Uterus (tissue), 2 donors: ENCODE data around the gene PLXNB3.

Source experiments
- POLR2A ChIP-seq, 2 donors: fragments of 450-650 bp; IDR thresholded peaks; one replicate each; pipeline ENCODE4 v1.6.1; 2016; ENCODE audit warnings: antibody characterized with exemption in 2 of 2, mild to moderate bottlenecking in 1 of 2, moderate library complexity in 1 of 2
- TF ChIP-seq, protein P1 (sequence below), 4 experiments: fragments of 200-600 bp in 2 of 4; fragments of 450-650 bp in 2 of 4; sonication (generic) in 2 of 4; IDR thresholded peaks; one replicate each; pipeline ENCODE4 v1.5.1; 2016 to 2019; ENCODE audit warnings: antibody characterized with exemption in 4 of 4, mild to moderate bottlenecking in 2 of 4, moderate library complexity in 1 of 4

GRCh38 chrX:153819384-153820040, 55.5 kb downstream of the PLXNB3 start:
- TF ChIP-seq, protein P1, sequence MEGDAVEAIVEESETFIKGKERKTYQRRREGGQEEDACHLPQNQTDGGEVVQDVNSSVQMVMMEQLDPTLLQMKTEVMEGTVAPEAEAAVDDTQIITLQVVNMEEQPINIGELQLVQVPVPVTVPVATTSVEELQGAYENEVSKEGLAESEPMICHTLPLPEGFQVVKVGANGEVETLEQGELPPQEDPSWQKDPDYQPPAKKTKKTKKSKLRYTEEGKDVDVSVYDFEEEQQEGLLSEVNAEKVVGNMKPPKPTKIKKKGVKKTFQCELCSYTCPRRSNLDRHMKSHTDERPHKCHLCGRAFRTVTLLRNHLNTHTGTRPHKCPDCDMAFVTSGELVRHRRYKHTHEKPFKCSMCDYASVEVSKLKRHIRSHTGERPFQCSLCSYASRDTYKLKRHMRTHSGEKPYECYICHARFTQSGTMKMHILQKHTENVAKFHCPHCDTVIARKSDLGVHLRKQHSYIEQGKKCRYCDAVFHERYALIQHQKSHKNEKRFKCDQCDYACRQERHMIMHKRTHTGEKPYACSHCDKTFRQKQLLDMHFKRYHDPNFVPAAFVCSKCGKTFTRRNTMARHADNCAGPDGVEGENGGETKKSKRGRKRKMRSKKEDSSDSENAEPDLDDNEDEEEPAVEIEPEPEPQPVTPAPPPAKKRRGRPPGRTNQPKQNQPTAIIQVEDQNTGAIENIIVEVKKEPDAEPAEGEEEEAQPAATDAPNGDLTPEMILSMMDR (IDR thresholded peaks at IDR 0.05), result no peak
- TF ChIP-seq POLR2A (IDR thresholded peaks at IDR 0.05), result no peak
